Ovary (tissue), 9 donors: ENCODE data around the gene TRPM5. TPM values are rescaled to one million over a fixed set of nuclear protein-coding genes. Genes with fewer than 3 reads are reported as not detected.

ENCODE experiments used
- DNase-seq, 5 donors: peaks; one replicate each; pipeline ENCODE4 v3.0.0-alpha.2; 2019 to 2020
- H3K27ac ChIP-seq, 2 donors: fragments of 200-600 bp; one replicate each; pipeline versions ENCODE4 v1.5.1 to v1.8.0; 2019 to 2022
- H3K27me3 ChIP-seq: fragments of 200-600 bp; one replicate; pipeline ENCODE4 v1.8.0; 2022
- H3K36me3 ChIP-seq: fragments of 200-600 bp; sonication (generic); one replicate; pipeline ENCODE4 v1.5.1; 2019
- H3K4me1 ChIP-seq: one replicate; pipeline ENCODE4 v1.8.1; 2013; ENCODE audit warnings: mild to moderate bottlenecking, moderate library complexity; ENCODE audit not compliant: insufficient read depth
- H3K4me3 ChIP-seq: fragments of 200-600 bp; sonication (generic); one replicate; pipeline ENCODE4 v1.5.1; 2017
- H3K9me3 ChIP-seq, 2 donors: fragments of 200-600 bp in 1 of 2; sonication (generic) in 1 of 2; one replicate each; pipeline versions ENCODE4 v1.5.1 to v1.8.1; 2013 to 2019; ENCODE audit warnings: mild to moderate bottlenecking in 1 of 2, moderate library complexity in 1 of 2
- CTCF ChIP-seq, 3 donors: fragments of 450-650 bp in 2 of 3; fragments of 200-600 bp in 1 of 3; IDR thresholded peaks; one replicate each; pipeline versions ENCODE4 v1.5.1 to v1.8.0; 2016 to 2022; ENCODE audit warnings: antibody characterized with exemption in 3 of 3, mild to moderate bottlenecking in 1 of 3
- EP300 ChIP-seq: sonication (generic); formaldehyde crosslinking; IDR thresholded peaks from one replicate; pipeline ENCODE4 v1.6.1; 2017; ENCODE audit warnings: antibody characterized with exemption
- POLR2A ChIP-seq: fragments of 450-650 bp; IDR thresholded peaks from one replicate; pipeline ENCODE4 v1.6.1; 2017; ENCODE audit warnings: antibody characterized with exemption, mild to moderate bottlenecking, moderate library complexity
- WGBS, 3 donors: extraction: QIAGEN DNeasy Blood & Tissue Kit in 1 of 3; methylation state at CpG; one replicate each; pipeline versions ENCODE4 v1.1.5 to v1.1.7; 2013 to 2017; 5-methylcytosine and 5-hydroxymethylcytosine counted together
- intact Hi-C, 4 donors: fragments of 100-400 bp; cut with DNase I; formaldehyde crosslinking; loops; one replicate each; pipeline versions ENCODE4 v1.11.0 to v1.15.1; 2022 to 2023
- polyA plus RNA-seq, 2 donors: library from polyadenylated mRNA; stranded (reverse); fragments of 200-250 nt in 1 of 2; fragments of 350-450 nt in 1 of 2; fragmentation: Illumina TruSeq in 1 of 2; extraction: RNeasy Lipid Tissue Mini Kit (QIAGEN cat#74804) in 1 of 2; gene quantifications; one replicate each; pipeline ENCODE4 v1.2.3, GENCODE V29; 2013 to 2014
- total RNA-seq, 7 donors: library from RNA; depleted of rRNA in 2 of 7; stranded (reverse); fragments of >200 nt in 2 of 7; fragmentation: NEBNext Ultra II Directional in 3 of 7; extraction: Animal tissue kit (Norgen Biotek cat#: 25700) in 3 of 7; gene quantifications; one replicate each; pipeline versions ENCODE4 v1.1.0 to v1.2.4, GENCODE V29; 2016 to 2023
- donor health status: DM: no; HTN: no; CAD: no; lungs with moderate emphysema.
- donor health status: DM: no; HTN: no; CAD: no.
- donor health status: Bipolar disorder and iron deficiency.
- donor health status: DM: yes; HTN: yes; CAD: no.
- donor health status: DM: no; HTN: no; CAD: no.
- donor health status: DM: yes; HTN: yes; CAD: no.

The TRPM5 gene
- total and polyA plus RNA-seq, 9 donors: 0.05 to 0.11 (median 0.08) TPM; not detected in 6

GRCh38 chr11:2409611-2410468 is 34.5 kb downstream of the TRPM5 start:
- Histone ChIP-seq H3K4me3 (no peak overlapping the region), H3K27ac (no peak overlapping the region), H3K27me3 (no peaks in the 10 kb centered on the region), H3K4me1 (no peaks in the 10 kb centered on the region), H3K36me3 (no peaks in the 10 kb centered on the region), H3K9me3 (no peaks in the 10 kb centered on the region)
- DNase-seq: no peak
- 45 to 46% (median 45%) methylated on average over 42 of the region's 42 CpGs for WGBS, 3 donors
- TF ChIP-seq CTCF (IDR thresholded peaks at IDR 0.05) (no peak), POLR2A (no peak), EP300 (no peak)
- intact Hi-C loops: loop anchor here in 2 of 4 donors (5.0 to 10.0 kb wide), 2 partner anchors 482 to 485 kb away; no protein-coding TSS in a partner anchor

GRCh38 chr11:2409126-2409525 is 35.2 kb downstream of the TRPM5 start:
- Histone ChIP-seq H3K4me1 (no peaks in the 10 kb centered on the region), H3K36me3 (no peaks in the 10 kb centered on the region), H3K27ac (no peak overlapping the region), H3K27me3 (no peaks in the 10 kb centered on the region), H3K9me3 (no peaks in the 10 kb centered on the region), H3K4me3 (no peak overlapping the region)
- intact Hi-C loops: loop anchor here in 1 of 4 donors (10.0 kb wide), 1 partner anchor 486 kb away; no protein-coding TSS in a partner anchor
- TF ChIP-seq POLR2A: no peak
- no peak for TF ChIP-seq EP300
- TF ChIP-seq CTCF (IDR thresholded peaks at IDR 0.05): no peak
- 39 to 52% (median 51%) methylated on average over 12 to 16 of the region's 16 CpGs for WGBS, 3 donors
- no peak for DNase-seq

- Histone ChIP-seq H3K27ac (no peak overlapping the region), H3K4me1 (no peaks in the 10 kb centered on the region), H3K9me3 (no peaks in the 10 kb centered on the region), H3K4me3 (no peak overlapping the region), H3K27me3 (no peaks in the 10 kb centered on the region), H3K36me3 (no peaks in the 10 kb centered on the region)
- intact Hi-C loops: loop anchor here in 1 of 4 donors (10.0 kb wide), 1 partner anchor 486 kb away; no protein-coding TSS in a partner anchor
- DNase-seq: no peak
- WGBS, 3 donors: 55 to 65% (median 61%) methylated on average over 11 of the region's 11 CpGs
- no peak for TF ChIP-seq CTCF (IDR thresholded peaks at IDR 0.05)
- TF ChIP-seq EP300: no peak
- TF ChIP-seq POLR2A: no peak
Measured at GRCh38 chr11:2408671-2409070, 35.6 kb downstream of the TRPM5 start.

DNA sequence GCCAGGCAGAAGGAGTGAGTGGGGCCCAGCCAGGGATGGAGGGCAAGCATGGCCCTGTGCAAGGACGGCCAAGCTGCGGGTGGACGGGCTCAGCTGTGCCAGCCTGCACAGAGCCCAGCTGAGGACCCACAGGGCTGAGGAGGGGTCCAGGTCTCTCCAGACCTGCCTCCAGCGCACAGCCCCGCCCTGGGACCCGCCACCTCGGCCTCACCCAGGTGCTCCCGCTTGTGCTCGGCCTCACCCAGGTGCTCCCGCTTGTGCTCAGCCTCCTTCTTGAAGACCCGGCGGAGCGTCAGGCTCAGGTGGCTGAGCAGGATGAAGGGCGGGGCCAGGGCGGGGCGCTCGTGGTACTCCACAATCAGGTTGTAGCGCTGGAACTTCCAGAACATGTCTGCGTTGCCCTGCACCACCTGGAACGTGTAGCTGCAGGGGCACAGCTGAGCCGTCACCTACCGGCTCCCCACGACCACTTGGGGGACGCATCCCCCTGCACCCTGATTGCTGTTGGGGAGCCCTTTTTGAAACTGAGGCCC is 37.4 kb downstream of the TRPM5 start:
- 82 to 89% (median 87%) methylated on average over 14 to 24 of the region's 24 CpGs for WGBS, 3 donors
- no peaks in the 10 kb centered on the region for H3K9me3 ChIP-seq
- H3K4me3 ChIP-seq: no peak overlapping the region
- H3K36me3 ChIP-seq: no peaks in the 10 kb centered on the region
- no peak for DNase-seq
- TF ChIP-seq POLR2A: no peak
- no peak for TF ChIP-seq CTCF (IDR thresholded peaks at IDR 0.05)
- H3K27ac ChIP-seq: no peak overlapping the region
- H3K27me3 ChIP-seq: no peaks in the 10 kb centered on the region
- intact Hi-C loops: loop anchor here in 1 of 4 donors (10.0 kb wide), 1 partner anchor 488 kb away; no protein-coding TSS in a partner anchor
- H3K4me1 ChIP-seq: peaks cover under 1% of the 10 kb centered on the region
